ENCODE results near the gene ZNF276. TPM values are rescaled to one million over a fixed set of nuclear protein-coding genes. Genes with fewer than 3 reads are reported as not detected.

The ZNF276 gene
- total RNA-seq, 1 donor from 2014 or later: 22.5 TPM

- H3K27me3 Mint-ChIP-seq: no peaks in the 10 kb centered on the region
- H3K36me3 Mint-ChIP-seq (ENCODE audit: insufficient read depth): peaks cover 12% of the 10 kb centered on the region
- no peak overlapping the region for H3K27ac Mint-ChIP-seq
- no peaks in the 10 kb centered on the region for H3K9me3 Mint-ChIP-seq (ENCODE audit: low read depth)
- no peak for DNase-seq (ENCODE audit: low spot score, unreplicated experiment)
- H3K4me1 Mint-ChIP-seq (ENCODE audit: low read depth): no peaks in the 10 kb centered on the region
- no peak overlapping the region for H3K4me3 Mint-ChIP-seq (ENCODE audit: low read depth)
- no peak for TF ChIP-seq CTCF (IDR thresholded peaks at IDR 0.05; ENCODE audit: unreplicated experiment)
Observed at GRCh38 chr16:89741342-89742014, 20.1 kb downstream of the ZNF276 start.

GRCh38 chr16:89742948-89743347 is 21.6 kb downstream of the ZNF276 start:
- H3K27me3 Mint-ChIP-seq: no peaks in the 10 kb centered on the region
- no peaks in the 10 kb centered on the region for H3K4me1 Mint-ChIP-seq (ENCODE audit: low read depth)
- no peak for TF ChIP-seq CTCF (IDR thresholded peaks at IDR 0.05; ENCODE audit: unreplicated experiment)
- H3K9me3 Mint-ChIP-seq (ENCODE audit: low read depth): no peaks in the 10 kb centered on the region
- peaks cover 11% of the 10 kb centered on the region for H3K36me3 Mint-ChIP-seq (ENCODE audit: insufficient read depth)
- DNase-seq (ENCODE audit: low spot score, unreplicated experiment): no peak
- peak overlapping the region; percentile 64 for H3K27ac Mint-ChIP-seq
- no peak overlapping the region for H3K4me3 Mint-ChIP-seq (ENCODE audit: low read depth)

GRCh38 chr16:89744813-89745212 is 23.5 kb downstream of the ZNF276 start:
- Mint-ChIP-seq H3K27ac (no peak overlapping the region), H3K4me1 (ENCODE audit: low read depth) (no peaks in the 10 kb centered on the region), H3K9me3 (ENCODE audit: low read depth) (no peaks in the 10 kb centered on the region), H3K27me3 (no peaks in the 10 kb centered on the region), H3K36me3 (ENCODE audit: insufficient read depth) (peaks cover 6% of the 10 kb centered on the region), H3K4me3 (ENCODE audit: low read depth) (no peak overlapping the region)
- no peak for DNase-seq (ENCODE audit: low spot score, unreplicated experiment)
- no peak for TF ChIP-seq CTCF (IDR thresholded peaks at IDR 0.05; ENCODE audit: unreplicated experiment)

- no peaks in the 10 kb centered on the region for H3K27me3 Mint-ChIP-seq
- H3K9me3 Mint-ChIP-seq (ENCODE audit: low read depth): no peaks in the 10 kb centered on the region
- H3K4me1 Mint-ChIP-seq (ENCODE audit: low read depth): no peaks in the 10 kb centered on the region
- peaks cover 6% of the 10 kb centered on the region for H3K36me3 Mint-ChIP-seq (ENCODE audit: insufficient read depth)
- H3K27ac Mint-ChIP-seq: no peak overlapping the region
- TF ChIP-seq CTCF (IDR thresholded peaks at IDR 0.05; ENCODE audit: unreplicated experiment): no peak
- no peak overlapping the region for H3K4me3 Mint-ChIP-seq (ENCODE audit: low read depth)
- DNase-seq (ENCODE audit: low spot score, unreplicated experiment): no peak
Observed at GRCh38 chr16:89746043-89746442, 24.7 kb downstream of the ZNF276 start.

GRCh38 chr16:89748076-89748475 is 26.7 kb downstream of the ZNF276 start:
- Mint-ChIP-seq H3K4me1 (ENCODE audit: low read depth) (no peaks in the 10 kb centered on the region), H3K27me3 (no peaks in the 10 kb centered on the region), H3K36me3 (ENCODE audit: insufficient read depth) (peaks cover 9% of the 10 kb centered on the region), H3K9me3 (ENCODE audit: low read depth) (no peaks in the 10 kb centered on the region), H3K27ac (no peak overlapping the region), H3K4me3 (ENCODE audit: low read depth) (no peak overlapping the region)
- TF ChIP-seq CTCF (IDR thresholded peaks at IDR 0.05; ENCODE audit: unreplicated experiment): no peak
- DNase-seq (ENCODE audit: low spot score, unreplicated experiment): no peak

Measured in progenitor cell of endocrine pancreas (in vitro differentiated cells).